ENCODE results near the gene MAGEB17. TPM values are rescaled to one million over a fixed set of nuclear protein-coding genes. Genes with fewer than 3 reads are reported as not detected.
"Not testable (repeated sequence)": the region's sequence is repeated elsewhere in the genome, so short reads cannot be mapped to it uniquely, and the experiment has no call there.

MAGEB17 gene
- polyA plus RNA-seq, 1 donor: not detected

- DNase-seq (ENCODE audit: low read depth): no peak
These were observed 10.5 kb upstream of the MAGEB17 start for GRCh38 chrX:16156692-16157331.

DNA sequence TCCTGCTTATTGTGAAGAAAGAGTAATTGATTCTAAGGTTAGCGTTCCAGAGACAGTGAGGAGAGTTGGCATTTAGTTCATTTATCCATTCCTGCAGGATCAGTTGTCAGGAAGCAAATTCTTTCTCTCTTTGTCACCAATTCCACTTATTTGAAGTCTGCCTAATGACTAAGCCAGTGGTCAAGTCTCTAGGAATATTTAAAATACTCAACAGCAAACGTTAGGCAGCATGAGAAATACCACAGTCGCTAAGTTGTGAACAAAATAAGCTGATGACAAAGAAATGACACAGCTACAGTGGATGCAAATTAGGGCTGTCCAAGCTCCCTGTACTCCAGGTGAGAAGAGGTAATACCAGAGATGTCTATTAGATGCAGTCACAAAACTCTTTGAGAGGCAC is 6.6 kb upstream of the MAGEB17 start:
- no peak for DNase-seq (ENCODE audit: low read depth)

- not testable (repeated sequence) for DNase-seq (ENCODE audit: low read depth)
These were observed 6.1 kb upstream of the MAGEB17 start for GRCh38 chrX:16161173-16161572.

DNA sequence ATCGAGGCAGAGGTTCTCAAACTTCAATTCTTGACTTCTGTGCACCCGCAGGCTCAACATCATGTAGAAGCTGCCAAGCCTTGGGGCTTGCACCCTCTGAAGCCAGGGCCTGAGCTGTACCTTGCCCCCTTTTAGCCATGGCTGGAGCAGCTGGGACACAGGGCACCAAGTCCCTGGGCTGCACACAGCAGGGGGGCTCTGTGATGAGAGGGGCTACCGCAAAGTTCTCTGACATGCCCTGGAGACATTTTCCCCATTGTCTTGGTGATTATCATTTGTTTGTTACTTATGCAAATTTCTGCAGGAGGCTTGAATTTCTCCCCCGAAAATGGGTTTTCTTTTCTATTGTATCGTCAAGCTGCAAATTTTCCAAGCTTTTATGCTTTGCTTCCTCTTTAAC is 4.9 kb upstream of the MAGEB17 start:
- no peak for DNase-seq (ENCODE audit: low read depth)

- DNase-seq (ENCODE audit: low read depth): no peak
These were observed 2.5 kb upstream of the MAGEB17 start for GRCh38 chrX:16164748-16165147.

DNA sequence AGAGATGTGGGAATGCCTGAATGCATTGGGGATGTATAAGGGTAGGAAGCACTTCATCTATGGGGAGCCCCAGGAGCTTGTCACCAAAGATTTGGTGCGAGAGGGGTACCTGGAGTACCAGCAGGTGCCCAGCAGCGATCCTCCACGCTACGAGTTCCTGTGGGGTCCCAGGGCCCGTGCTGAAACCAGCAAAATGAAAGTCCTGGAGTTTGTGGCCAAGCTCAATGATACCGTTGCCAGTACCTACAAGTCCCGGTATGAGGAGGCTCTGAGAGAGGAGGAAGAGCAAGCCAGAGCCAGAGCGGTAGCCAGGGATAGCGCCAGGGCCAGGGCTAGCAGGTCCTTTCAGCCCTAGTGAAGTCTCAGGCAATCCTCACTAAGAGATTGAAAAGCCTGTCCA is 3.8 kb downstream of the MAGEB17 start:
- DNase-seq (ENCODE audit: low read depth): no peak

DNA sequence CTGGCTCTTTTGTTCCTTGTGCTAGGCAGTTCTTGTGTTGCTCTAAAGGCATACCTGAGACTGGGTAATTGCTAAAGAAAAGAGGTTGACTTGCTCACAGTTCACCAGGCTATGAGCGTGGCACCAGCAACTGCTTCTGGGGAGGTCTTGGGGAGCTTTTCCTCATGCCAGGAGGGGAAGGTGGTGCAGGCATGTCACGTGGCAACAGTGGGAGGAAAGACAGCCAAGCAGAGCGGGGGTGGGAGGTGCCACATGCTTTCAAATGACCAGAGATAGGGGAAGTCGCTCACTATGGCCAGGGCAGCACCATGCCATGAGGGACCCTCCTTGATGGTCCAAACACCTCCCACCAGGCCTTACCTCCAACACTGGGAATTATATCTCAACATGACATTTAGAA is 4.7 kb downstream of the MAGEB17 start:
- DNase-seq (ENCODE audit: low read depth): no peak

- DNase-seq (ENCODE audit: low read depth): no peak
These were observed 5.1 kb downstream of the MAGEB17 start for GRCh38 chrX:16172391-16172790.

DNA sequence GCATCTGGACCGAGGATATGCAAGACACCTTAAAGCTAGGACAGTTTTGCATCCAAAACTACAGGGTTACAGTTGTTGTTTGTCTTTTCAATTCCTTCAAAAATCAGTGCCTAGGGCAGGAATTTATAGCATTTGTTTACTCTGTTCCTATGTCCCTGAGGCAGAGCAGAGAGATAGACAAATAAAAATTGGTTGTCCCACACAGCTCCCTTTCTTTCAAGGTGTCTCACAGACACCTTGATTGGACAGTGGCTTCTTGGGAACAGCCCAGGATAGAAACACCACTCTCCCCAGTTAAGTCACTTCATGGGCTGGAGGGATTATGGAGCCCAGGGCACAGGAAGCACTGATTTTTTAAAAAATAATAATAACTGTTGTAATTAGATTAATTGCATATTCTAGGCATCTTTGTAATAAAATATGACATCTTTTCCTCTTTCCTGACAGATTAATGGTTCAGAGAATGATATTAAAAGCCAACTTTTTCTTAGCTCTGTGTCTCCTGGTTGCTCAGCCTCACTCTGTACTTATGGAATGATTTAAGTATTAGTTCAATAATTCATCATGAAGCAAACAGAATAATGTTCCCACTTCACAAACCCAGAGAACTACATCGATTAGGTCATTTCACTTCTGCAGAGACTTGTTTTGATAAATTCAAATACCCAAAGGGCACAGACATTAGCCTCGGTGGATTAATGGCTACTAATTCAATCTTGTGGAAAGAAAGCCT is 8.2 kb downstream of the MAGEB17 start:
- DNase-seq (ENCODE audit: low read depth): no peak

DNA sequence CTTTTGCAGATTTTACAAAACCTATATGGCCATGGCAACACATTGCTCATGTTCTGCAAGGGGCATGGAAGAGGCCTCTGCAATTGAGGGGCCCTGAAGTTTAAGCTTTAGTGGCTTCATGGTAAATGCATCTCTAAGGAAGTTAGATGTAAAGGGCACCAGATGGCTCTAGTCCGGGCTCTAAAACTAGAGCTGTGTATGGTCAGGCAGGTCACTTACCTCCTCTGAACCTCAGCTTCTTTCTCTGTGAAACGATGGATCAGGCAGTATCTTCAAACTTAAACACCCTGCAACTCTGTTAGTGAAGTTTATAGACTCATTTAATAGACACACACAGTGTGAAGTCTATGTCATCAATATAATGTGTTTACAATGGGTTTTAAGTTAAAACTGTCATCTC is 10.0 kb downstream of the MAGEB17 start:
- no peak for DNase-seq (ENCODE audit: low read depth)

DNA sequence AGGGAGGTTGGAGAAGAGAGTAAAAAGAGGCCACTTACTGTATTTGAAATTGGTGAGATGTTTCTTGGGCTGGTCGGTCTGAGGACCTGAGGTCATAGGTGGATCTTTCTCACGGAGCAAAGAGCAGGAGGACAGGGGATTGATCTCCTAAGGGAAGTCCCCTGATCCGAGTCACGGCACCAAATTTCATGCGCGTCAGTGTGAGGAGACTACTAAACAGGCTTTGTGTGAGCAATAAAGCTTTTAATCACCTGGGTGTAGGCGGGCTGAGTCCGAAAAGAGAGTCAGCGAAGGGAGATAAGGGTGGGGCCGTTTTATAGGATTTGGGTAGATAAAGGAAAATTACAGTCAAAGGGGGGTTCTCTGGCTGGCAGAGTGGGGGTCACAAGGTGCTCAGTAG is 16.6 kb downstream of the MAGEB17 start:
- DNase-seq (ENCODE audit: low read depth): not testable (repeated sequence)

- DNase-seq (ENCODE audit: low read depth): no peak
These were observed 18.4 kb downstream of the MAGEB17 start for GRCh38 chrX:16185725-16186136.

DNA sequence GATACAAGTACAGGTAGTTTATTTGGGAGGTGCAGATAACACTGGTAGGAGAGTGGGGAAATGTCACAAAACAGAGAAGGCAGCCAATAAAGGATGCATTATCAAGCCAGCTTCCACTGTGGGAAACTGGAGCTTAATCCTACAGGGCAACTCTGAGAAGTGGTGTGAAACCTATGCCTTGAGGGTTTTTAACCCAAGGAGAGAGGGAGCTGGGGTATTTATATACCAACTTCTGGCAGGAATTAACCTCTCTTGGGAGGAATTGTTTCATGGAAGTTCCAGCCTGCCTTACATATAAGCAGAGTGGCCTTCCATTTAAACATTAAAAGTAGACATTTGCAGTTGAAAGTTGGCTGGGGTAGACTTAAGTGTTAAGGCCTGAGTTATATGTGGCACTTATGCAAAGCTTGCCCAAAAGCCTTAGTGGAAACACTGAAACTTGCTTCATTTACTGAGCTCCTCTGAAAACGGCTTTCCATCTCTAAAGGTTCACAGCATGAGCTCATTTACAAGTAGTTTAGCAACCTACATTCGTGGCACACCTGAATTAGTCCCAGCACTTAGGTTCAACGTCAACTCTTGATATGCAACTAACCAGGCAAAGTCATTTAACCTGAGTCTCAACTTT is 19.2 kb downstream of the MAGEB17 start:
- DNase-seq (ENCODE audit: low read depth): no peak

GRCh38 chrX:16187024-16187760 is 19.9 kb downstream of the MAGEB17 start:
- no peak for DNase-seq (ENCODE audit: low read depth)

GRCh38 chrX:16188687-16189086 is 21.4 kb downstream of the MAGEB17 start:
- DNase-seq (ENCODE audit: low read depth): no peak

DNA sequence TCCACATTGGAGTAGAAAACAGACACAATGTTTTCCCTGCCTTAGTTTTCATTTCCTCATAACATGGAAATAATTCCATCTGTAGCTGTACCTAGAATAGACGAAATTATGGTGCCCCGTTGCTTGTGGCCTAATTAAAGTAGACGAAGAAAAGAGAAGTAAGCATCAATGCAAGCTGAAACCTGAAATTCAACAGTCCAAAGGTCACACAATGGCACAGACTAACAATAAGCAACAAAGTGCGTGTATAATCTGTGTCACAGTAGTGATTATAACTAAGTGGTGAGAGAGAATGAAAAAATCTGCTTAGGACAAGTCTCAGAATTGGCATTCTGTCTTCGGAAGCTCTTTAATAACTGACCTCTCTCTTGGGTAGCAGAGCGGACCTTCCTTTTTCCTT is 24.3 kb downstream of the MAGEB17 start:
- no peak for DNase-seq (ENCODE audit: low read depth)

GRCh38 chrX:16196829-16197228 is 29.5 kb downstream of the MAGEB17 start:
- DNase-seq (ENCODE audit: low read depth): no peak

- DNase-seq (ENCODE audit: low read depth): no peak
These were observed 32.1 kb downstream of the MAGEB17 start for GRCh38 chrX:16199343-16199742.

DNA sequence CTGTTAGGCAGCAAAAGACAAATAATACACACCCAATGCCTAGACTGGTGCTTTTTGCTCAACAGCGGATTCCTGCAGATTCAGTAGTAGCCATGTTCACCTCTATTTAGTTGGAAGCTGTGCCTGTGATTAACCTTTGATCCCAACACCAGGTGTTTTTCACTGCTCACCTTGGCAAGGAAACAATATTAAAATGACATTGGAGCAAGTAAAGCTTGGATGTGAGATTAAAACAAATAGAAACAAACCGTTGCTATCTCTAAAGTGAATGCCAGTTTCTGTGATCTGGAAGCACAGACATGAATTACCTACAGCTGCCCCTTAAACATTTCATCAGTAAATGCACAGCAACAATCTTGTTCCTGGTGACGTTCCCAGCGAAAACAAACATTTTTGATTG is 35.7 kb downstream of the MAGEB17 start:
- no peak for DNase-seq (ENCODE audit: low read depth)

GRCh38 chrX:16204538-16204937 is 37.3 kb downstream of the MAGEB17 start:
- DNase-seq (ENCODE audit: low read depth): no peak

- DNase-seq (ENCODE audit: low read depth): no peak
These were observed 38.6 kb downstream of the MAGEB17 start for GRCh38 chrX:16205840-16206239.

- DNase-seq (ENCODE audit: low read depth): no peak
These were observed 40.4 kb downstream of the MAGEB17 start for GRCh38 chrX:16207634-16208033.
